IMR-90 (cell line): ENCODE data around the gene CDH22. TPM values are rescaled to one million over a fixed set of nuclear protein-coding genes. Genes with fewer than 3 reads are reported as not detected.

Experiments
- ATAC-seq: fragments of 200-7000 bp; cut with Tn5 transposase; 2 replicates; pipeline ENCODE4 v1.9.1; 2020; ENCODE audit warnings: low read depth, mild to moderate bottlenecking, moderate library complexity
- BruUV-seq: library from RNA; stranded (reverse); fragments of 400-500 nt; replicated peaks from 2 replicates; lab custom pipeline; 2021; lab: Mats Ljungman, UMichigan
- CTCF ChIA-PET: fragments of 300-600 bp; formaldehyde crosslinking; extraction: SDS; loops from one replicate; lab custom pipeline; 2021; ENCODE audit warnings: antibody characterized with exemption; lab: Yijun Ruan, JAX
- POLR2A ChIA-PET: fragments of 300-600 bp; sonication (Branson Sonifier 250); formaldehyde crosslinking; loops from one replicate; lab custom pipeline; 2022; ENCODE audit warnings: antibody characterized with exemption; ENCODE audit not compliant: unreplicated experiment; lab: Charles Lee
- DNase-seq: peaks from one replicate; pipeline ENCODE4 v3.0.0; 2013
- H2AFZ ChIP-seq: replicated peaks from 2 replicates; pipeline ENCODE3; 2013; ENCODE audit warnings: low read length, mild to moderate bottlenecking; ENCODE audit not compliant: poor library complexity
- H2AK5ac ChIP-seq: 2 replicates; pipeline ENCODE4 v1.6.1; 2013; ENCODE audit warnings: low read depth, low read length, inconsistent platforms
- H2AK9ac ChIP-seq: replicated peaks from 2 replicates; pipeline ENCODE3; 2013; ENCODE audit warnings: mild to moderate bottlenecking, low read depth, low read length, moderate library complexity; ENCODE audit not compliant: poor library complexity
- H2BK120ac ChIP-seq: 2 replicates; pipeline ENCODE4 v1.6.1; 2013; ENCODE audit warnings: low read depth, low read length, inconsistent platforms
- H2BK15ac ChIP-seq: 3 replicates; pipeline ENCODE4 v1.6.1; 2013; ENCODE audit warnings: low read depth, low read length, inconsistent platforms
- H2BK20ac ChIP-seq: 2 replicates; pipeline ENCODE4 v1.6.1; 2013; ENCODE audit warnings: low read depth, mild to moderate bottlenecking, inconsistent platforms, low read length, moderate library complexity
- H2BK5ac ChIP-seq: 2 replicates; pipeline ENCODE4 v1.6.1; 2013; ENCODE audit warnings: mild to moderate bottlenecking, low read depth, low read length, inconsistent platforms; ENCODE audit not compliant: poor library complexity, severe bottlenecking
- H3K14ac ChIP-seq: replicated peaks from 2 replicates; pipeline ENCODE4 v1.6.1; 2013; ENCODE audit warnings: low read depth, low read length, inconsistent platforms
- H3K18ac ChIP-seq: 2 replicates; pipeline ENCODE4 v1.6.1; 2013; ENCODE audit warnings: low read depth, low read length, control low read depth
- H3K23ac ChIP-seq: 2 replicates; pipeline ENCODE4 v1.6.1; 2013; ENCODE audit warnings: low read depth, low read length, inconsistent platforms
- H3K27ac ChIP-seq: 2 replicates; pipeline ENCODE4 v1.5.1; 2013; ENCODE audit warnings: mild to moderate bottlenecking, control low read depth, low read length; ENCODE audit not compliant: insufficient read depth
- H3K27me3 ChIP-seq: 2 replicates; pipeline ENCODE4 v1.6.1; 2013; ENCODE audit warnings: low read length; ENCODE audit not compliant: control insufficient read depth, insufficient read depth
- H3K36me3 ChIP-seq: 2 replicates; pipeline ENCODE4 v1.6.1; 2013; ENCODE audit warnings: low read length, mixed read lengths; ENCODE audit not compliant: control insufficient read depth, insufficient read depth
- H3K4ac ChIP-seq: 2 replicates; pipeline ENCODE4 v1.6.1; 2013; ENCODE audit warnings: low read depth, low read length, inconsistent platforms
- H3K4me1 ChIP-seq: 2 replicates; pipeline ENCODE4 v1.6.1; 2013; ENCODE audit warnings: low read length, mixed read lengths; ENCODE audit not compliant: control insufficient read depth, insufficient read depth
- H3K4me2 ChIP-seq: 2 replicates; pipeline ENCODE4 v1.6.1; 2013; ENCODE audit warnings: low read depth, mild to moderate bottlenecking, control low read depth, low read length, moderate library complexity
- H3K4me3 ChIP-seq: 2 replicates; pipeline ENCODE4 v1.5.1; 2013; ENCODE audit warnings: low read depth, mild to moderate bottlenecking, control low read depth, low read length, moderate library complexity; ENCODE audit not compliant: insufficient read depth
- H3K56ac ChIP-seq: 2 replicates; pipeline ENCODE4 v1.6.1; 2013; ENCODE audit warnings: low read length, inconsistent platforms; ENCODE audit not compliant: insufficient read depth; ENCODE audit errors: extremely low read depth
- H3K79me1 ChIP-seq, 2 experiments: 2 replicates each; pipeline ENCODE4 v1.6.1; 2013; ENCODE audit warnings: low read length in 2 of 2, inconsistent platforms in 1 of 2, low read depth in 1 of 2
- H3K9ac ChIP-seq: 2 replicates; pipeline ENCODE4 v1.6.1; 2013; ENCODE audit warnings: low read depth, low read length, control low read depth
- H3K9me1 ChIP-seq: 2 replicates; pipeline ENCODE4 v1.6.1; 2013; ENCODE audit warnings: low read length, inconsistent platforms; ENCODE audit not compliant: insufficient read depth
- H3K9me3 ChIP-seq: 2 replicates; pipeline ENCODE4 v1.6.1; 2013; ENCODE audit warnings: low read length; ENCODE audit not compliant: control insufficient read depth, insufficient read depth
- H4K20me1 ChIP-seq: 2 replicates; pipeline ENCODE4 v1.6.1; 2013; ENCODE audit warnings: low read length, inconsistent platforms; ENCODE audit not compliant: insufficient read depth
- H4K5ac ChIP-seq: 2 replicates; pipeline ENCODE4 v1.6.1; 2013; ENCODE audit warnings: mild to moderate bottlenecking, low read depth, low read length, control low read depth
- H4K8ac ChIP-seq, 2 experiments: 2 replicates each; pipeline ENCODE4 v1.6.1; 2013; ENCODE audit warnings: low read depth in 2 of 2, low read length in 2 of 2, control low read depth in 1 of 2, inconsistent platforms in 1 of 2
- H4K91ac ChIP-seq: 2 replicates; pipeline ENCODE4 v1.6.1; 2013; ENCODE audit warnings: low read depth, low read length, inconsistent platforms; ENCODE audit not compliant: insufficient read depth
- BHLHE40 ChIP-seq: fragments of 150-350 bp; IDR thresholded peaks from 2 replicates; pipeline ENCODE4 v1.6.1; 2016; ENCODE audit warnings: mild to moderate bottlenecking, low read depth, low read length
- CEBPB ChIP-seq: IDR thresholded peaks from 2 replicates; pipeline ENCODE4 v1.6.1; 2012; ENCODE audit warnings: low read depth, low read length, improper control_type of control experiment
- CHD1 ChIP-seq: IDR thresholded peaks from 2 replicates; pipeline ENCODE4 v1.6.1; 2012; ENCODE audit warnings: low read depth, low read length, improper control_type of control experiment
- CTCF ChIP-seq: conservative IDR thresholded peaks from 2 replicates; pipeline ENCODE4 v1.5.1; 2012; ENCODE audit warnings: mild to moderate bottlenecking, low read depth, low read length, improper control_type of control experiment
- ELK1 ChIP-seq: fragments of 150-350 bp; IDR thresholded peaks from 2 replicates; pipeline ENCODE4 v1.6.1; 2016; ENCODE audit warnings: low read depth, mild to moderate bottlenecking, low read length, moderate library complexity, borderline replicate concordance
- NFE2L2 ChIP-seq: fragments of 150-350 bp; IDR thresholded peaks from 2 replicates; pipeline ENCODE4 v1.6.1; 2016; ENCODE audit warnings: low read depth, mild to moderate bottlenecking, low read length
- RAD21 ChIP-seq: IDR thresholded peaks from 2 replicates; pipeline ENCODE4 v1.6.1; 2012; ENCODE audit warnings: low read length, improper control_type of control experiment
- RCOR1 ChIP-seq: IDR thresholded peaks from 2 replicates; pipeline ENCODE4 v1.6.1; 2012; ENCODE audit warnings: mild to moderate bottlenecking, low read length, improper control_type of control experiment; ENCODE audit not compliant: insufficient replicate concordance
- RFX5 ChIP-seq: IDR thresholded peaks from 2 replicates; pipeline ENCODE4 v1.8.0; 2012; ENCODE audit warnings: low read depth, mild to moderate bottlenecking, low read length, moderate library complexity
- WGBS, 2 experiments: methylation state at CpG; one replicate each; pipeline versions ENCODE4 v1.1.5 to v1.1.7; 2013; ENCODE audit warnings: missing lambda C conversion rate in 2 of 2; ENCODE audit not compliant: insufficient read length in 1 of 2; ENCODE audit errors: extremely low coverage in 2 of 2; 5-methylcytosine and 5-hydroxymethylcytosine counted together
- dilution Hi-C: fragments of 300-500 bp; cut with HindIII; formaldehyde crosslinking; loops from one replicate; pipeline ENCODE4 v1.14.3; 2018; ENCODE audit warnings: low sequenced_read_pairs; ENCODE audit not compliant: unreplicated experiment
- in situ Hi-C: fragments of 300-500 bp; cut with MboI; formaldehyde crosslinking; loops from 3 replicates; pipeline ENCODE4 v1.14.3; 2019; ENCODE audit warnings: low sequenced_read_pairs, inconsistent platforms, mixed read lengths
- intact Hi-C: fragments of 100-400 bp; cut with micrococcal nuclease; formaldehyde crosslinking; loops from 2 replicates; pipeline ENCODE4 v1.10.0; 2022
- polyA plus RNA-seq, 3 experiments: library from polyadenylated mRNA; depleted of rRNA; stranded (reverse); fragments of >200 nt; gene quantifications; 2 replicates each; pipeline ENCODE4 v1.2.3, GENCODE V29; 2012; ENCODE audit warnings: low replicate concordance in 1 of 3
- total RNA-seq: library from RNA; depleted of rRNA; stranded (reverse); fragments of >200 nt; gene quantifications from 2 replicates; pipeline ENCODE4 v1.2.3, GENCODE V29; 2012

Gene CDH22
- total and polyA plus RNA-seq, 2 of the 4 experiments (the other 2 are of a cell fraction): not detected

GRCh38 chr20:46283426-46284039 is 24.8 kb downstream of the CDH22 start:
- Histone ChIP-seq H2AK9ac (no peak overlapping the region), H3K4ac (no peak overlapping the region), H2BK20ac (no peak overlapping the region), H3K36me3 (no peaks in the 10 kb centered on the region), H4K91ac (no peak overlapping the region), H4K20me1 (no peaks in the 10 kb centered on the region), H2AK5ac (no peak overlapping the region), H3K79me1 (no peaks in the 10 kb centered on the region), H4K5ac (no peak overlapping the region), H2BK5ac (no peak overlapping the region), H3K18ac (no peak overlapping the region), H3K4me2 (no peak overlapping the region), H2BK15ac (no peak overlapping the region), H2BK120ac (no peak overlapping the region), H3K9ac (no peak overlapping the region), H3K4me1 (no peaks in the 10 kb centered on the region), H4K8ac (no peak overlapping the region), H2AFZ (no peak overlapping the region), H3K23ac (no peak overlapping the region), H3K9me1 (no peaks in the 10 kb centered on the region), H3K4me3 (no peak overlapping the region), H3K9me3 (no peaks in the 10 kb centered on the region), H3K56ac (no peak overlapping the region), H3K27me3 (peaks cover 23% of the 10 kb centered on the region), H3K27ac (no peak overlapping the region), H3K14ac (no peak overlapping the region)
- POLR2A ChIA-PET: no interaction called here
- dilution Hi-C loops (no loop called here), in situ Hi-C loops (no loop called here), intact Hi-C loops (no loop called here)
- DNase-seq (no peak), ATAC-seq (no peak)
- WGBS, 2 experiments: 86% methylated on average over 2 of the region's 12 CpGs; no CpG with 5 or more reads in 1 of the 2 experiments
- TF ChIP-seq RFX5: no peak
- TF ChIP-seq ELK1: no peak
- no peak for TF ChIP-seq RCOR1
- no peak for TF ChIP-seq CTCF
- TF ChIP-seq NFE2L2: no peak
- TF ChIP-seq CEBPB: no peak
- TF ChIP-seq CHD1: no peak
- no peak for TF ChIP-seq RAD21
- no peak for TF ChIP-seq BHLHE40
- CTCF ChIA-PET: no interaction called here
- BruUV-seq: no TSS peak
